Amniotic epithelial cell (primary cell): ENCODE results near the gene ARHGEF10L.
"Not testable (repeated sequence)": the region's sequence is repeated elsewhere in the genome, so short reads cannot be mapped to it uniquely, and the experiment has no call there.

Experiments
- DNase-seq: peaks from one replicate; pipeline ENCODE4 v3.0.0-alpha.2; 2010; ENCODE audit warnings: low read depth

The ARHGEF10L gene

GRCh38 chr1:17612831-17613230, 73.3 kb downstream of the ARHGEF10L start:
- DNase-seq = no peak

GRCh38 chr1:17614586-17614985, 75.1 kb downstream of the ARHGEF10L start:
- no peak for DNase-seq

GRCh38 chr1:17615157-17615556, 75.7 kb downstream of the ARHGEF10L start:
- no peak for DNase-seq

GRCh38 chr1:17615959-17616358, 76.5 kb downstream of the ARHGEF10L start:
- no peak for DNase-seq

GRCh38 chr1:17616731-17617279, 77.3 kb downstream of the ARHGEF10L start:
- peak; percentile 82 for DNase-seq

GRCh38 chr1:17617787-17618557, 78.5 kb downstream of the ARHGEF10L start:
- peak; percentile 25 for DNase-seq

- DNase-seq = no peak
These were observed 79.2 kb downstream of the ARHGEF10L start for GRCh38 chr1:17618558-17619247.

GRCh38 chr1:17620448-17620847, 81.0 kb downstream of the ARHGEF10L start:
- no peak for DNase-seq

- no peak for DNase-seq
These were observed 82.2 kb downstream of the ARHGEF10L start for GRCh38 chr1:17621691-17622090.

- DNase-seq = no peak
These were observed 83.3 kb downstream of the ARHGEF10L start for GRCh38 chr1:17622823-17623222.

- DNase-seq = peak; percentile 44
These were observed 85.2 kb downstream of the ARHGEF10L start for GRCh38 chr1:17624611-17625233.

- no peak for DNase-seq
These were observed 87.9 kb downstream of the ARHGEF10L start for GRCh38 chr1:17627239-17628052.

GRCh38 chr1:17629046-17629445, 89.5 kb downstream of the ARHGEF10L start:
- DNase-seq = not testable (repeated sequence)

- DNase-seq = no peak
These were observed 90.0 kb downstream of the ARHGEF10L start for GRCh38 chr1:17629460-17629859.

GRCh38 chr1:17630048-17630830, 90.7 kb downstream of the ARHGEF10L start:
- no peak for DNase-seq

- DNase-seq = no peak
These were observed 91.5 kb downstream of the ARHGEF10L start for GRCh38 chr1:17630986-17631385.

GRCh38 chr1:17631410-17631809, 91.9 kb downstream of the ARHGEF10L start:
- DNase-seq = no peak

- no peak for DNase-seq
These were observed 92.6 kb downstream of the ARHGEF10L start for GRCh38 chr1:17632106-17632505.

GRCh38 chr1:17632541-17633184, 93.2 kb downstream of the ARHGEF10L start:
- no peak for DNase-seq

- DNase-seq = peak; percentile 33
These were observed 94.2 kb downstream of the ARHGEF10L start for GRCh38 chr1:17633654-17634053.

- DNase-seq = no peak
These were observed 95.8 kb downstream of the ARHGEF10L start for GRCh38 chr1:17635276-17635675.
